GM10248 (cell line): ENCODE data around the gene XBP1.

Experiments
- CTCF ChIA-PET: fragments of 300-600 bp; sonication (Branson Sonifier 250); formaldehyde crosslinking; extraction: SDS; loops from one replicate; lab custom pipeline; 2021; ENCODE audit warnings: antibody characterized with exemption; lab: Yijun Ruan, JAX
- POLR2A ChIA-PET: fragments of 350-650 bp; sonication (Branson Sonifier 250); formaldehyde crosslinking; extraction: SDS; loops from one replicate; lab custom pipeline; 2020; ENCODE audit warnings: antibody characterized with exemption; lab: Yijun Ruan, JAX
- DNase-seq: peaks from one replicate; pipeline ENCODE4 v3.0.0; 2012; ENCODE audit errors: extremely low spot score
- TF ChIP-seq, protein P1 (sequence below): IDR thresholded peaks from 2 replicates; pipeline ENCODE4 v1.5.1; 2012; ENCODE audit warnings: mild to moderate bottlenecking, low read depth; ENCODE audit errors: extremely low read depth, missing control alignments, control extremely low read depth

Gene XBP1

DNA sequence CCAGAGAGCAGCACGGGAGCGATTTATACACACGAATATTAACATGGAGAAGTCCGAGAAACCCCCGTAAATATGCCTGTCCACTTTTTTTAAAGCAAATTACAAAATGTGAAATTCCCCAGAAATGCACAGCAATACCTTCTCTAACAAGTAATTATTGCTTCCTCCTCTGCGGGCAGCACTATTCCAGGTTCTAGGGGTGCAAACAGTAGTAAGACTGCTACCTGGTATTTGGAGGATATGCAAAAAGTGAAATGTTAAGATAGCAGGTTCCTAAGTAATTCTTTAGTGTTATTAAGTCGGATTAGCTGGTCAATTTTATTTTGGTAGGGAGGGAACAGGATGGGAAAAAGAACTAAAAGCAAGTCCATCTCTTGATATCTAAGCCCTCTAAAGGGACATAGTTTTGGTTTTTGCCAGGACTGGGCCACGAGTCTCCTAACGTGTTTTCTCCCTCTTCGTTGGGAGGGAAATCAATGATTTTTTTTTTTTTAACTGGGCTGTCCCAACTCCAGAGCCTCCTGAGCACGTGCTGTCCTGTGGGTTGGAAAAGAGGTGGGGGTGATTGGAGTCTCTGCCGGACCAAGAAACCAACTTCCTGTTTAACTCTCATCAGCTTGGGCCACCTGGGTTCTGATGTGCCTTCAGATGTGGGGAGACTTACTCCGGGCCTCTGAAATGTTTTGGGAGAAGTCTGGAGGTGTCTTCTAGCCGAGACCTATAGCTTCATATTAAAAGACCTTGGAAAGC, 1.7 kb upstream of the XBP1 start:
- TF ChIP-seq, protein P1, sequence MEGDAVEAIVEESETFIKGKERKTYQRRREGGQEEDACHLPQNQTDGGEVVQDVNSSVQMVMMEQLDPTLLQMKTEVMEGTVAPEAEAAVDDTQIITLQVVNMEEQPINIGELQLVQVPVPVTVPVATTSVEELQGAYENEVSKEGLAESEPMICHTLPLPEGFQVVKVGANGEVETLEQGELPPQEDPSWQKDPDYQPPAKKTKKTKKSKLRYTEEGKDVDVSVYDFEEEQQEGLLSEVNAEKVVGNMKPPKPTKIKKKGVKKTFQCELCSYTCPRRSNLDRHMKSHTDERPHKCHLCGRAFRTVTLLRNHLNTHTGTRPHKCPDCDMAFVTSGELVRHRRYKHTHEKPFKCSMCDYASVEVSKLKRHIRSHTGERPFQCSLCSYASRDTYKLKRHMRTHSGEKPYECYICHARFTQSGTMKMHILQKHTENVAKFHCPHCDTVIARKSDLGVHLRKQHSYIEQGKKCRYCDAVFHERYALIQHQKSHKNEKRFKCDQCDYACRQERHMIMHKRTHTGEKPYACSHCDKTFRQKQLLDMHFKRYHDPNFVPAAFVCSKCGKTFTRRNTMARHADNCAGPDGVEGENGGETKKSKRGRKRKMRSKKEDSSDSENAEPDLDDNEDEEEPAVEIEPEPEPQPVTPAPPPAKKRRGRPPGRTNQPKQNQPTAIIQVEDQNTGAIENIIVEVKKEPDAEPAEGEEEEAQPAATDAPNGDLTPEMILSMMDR, result no peak
- no peak for DNase-seq
- ChIA-PET POLR2A (interaction anchor here (0.6 to 2.9 kb wide), 8 partner anchors 9 to 122 kb away, joined by 3 to 8 read pairs (median 4); partner anchors contain the start of gene TTC28), CTCF (interaction anchor here (1.1 to 3.0 kb wide), 3 partner anchors 11 to 28 kb away, joined by 4 to 16 read pairs (median 8); no protein-coding TSS in a partner anchor)

DNA sequence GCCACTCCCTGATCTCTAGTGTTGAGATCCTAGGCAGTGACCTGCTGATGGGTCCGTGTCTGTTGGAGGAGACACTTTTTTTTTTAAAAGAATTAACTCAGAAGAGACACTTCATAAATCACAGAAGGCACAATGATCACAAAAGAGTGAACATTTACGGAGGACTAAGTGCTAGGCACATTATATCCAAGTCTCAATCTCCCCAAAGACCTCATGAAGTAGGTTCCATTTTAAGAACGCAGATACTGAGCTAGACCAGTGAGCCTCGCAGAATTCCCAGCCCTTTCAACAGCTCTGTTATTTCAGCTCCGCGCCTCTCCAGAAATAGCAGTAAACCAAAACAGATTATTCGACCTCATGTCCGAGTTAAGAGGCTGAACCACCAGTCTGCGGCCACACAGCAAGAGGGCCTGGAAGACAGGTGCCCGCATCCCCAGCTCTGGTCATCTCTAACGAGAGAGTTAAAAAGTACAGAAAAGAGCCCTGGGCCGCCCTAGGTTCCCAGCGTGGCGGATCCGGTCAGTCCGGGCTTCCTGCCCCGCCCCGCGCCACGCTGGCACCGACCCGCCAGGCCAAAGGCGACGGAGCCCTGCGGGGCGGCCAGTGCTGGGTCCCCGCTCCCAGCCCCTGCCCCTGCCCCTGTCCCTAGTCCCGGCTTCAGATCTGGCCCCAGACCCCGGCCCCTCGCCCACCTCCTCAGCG, 612 bp downstream of the XBP1 start:
- POLR2A ChIA-PET, result interaction anchor here (0.8 to 2.3 kb wide), 13 partner anchors 7 to 199 kb away, joined by 3 to 12 read pairs (median 3); partner anchors contain the start of gene CCDC117
- CTCF ChIA-PET, result interaction anchor here (0.7 to 2.4 kb wide), 9 partner anchors 8 to 32 kb away, joined by 3 to 9 read pairs (median 4); partner anchors contain the start of gene CCDC117
- TF ChIP-seq, protein P1, result no peak
- DNase-seq, result no peak

DNA sequence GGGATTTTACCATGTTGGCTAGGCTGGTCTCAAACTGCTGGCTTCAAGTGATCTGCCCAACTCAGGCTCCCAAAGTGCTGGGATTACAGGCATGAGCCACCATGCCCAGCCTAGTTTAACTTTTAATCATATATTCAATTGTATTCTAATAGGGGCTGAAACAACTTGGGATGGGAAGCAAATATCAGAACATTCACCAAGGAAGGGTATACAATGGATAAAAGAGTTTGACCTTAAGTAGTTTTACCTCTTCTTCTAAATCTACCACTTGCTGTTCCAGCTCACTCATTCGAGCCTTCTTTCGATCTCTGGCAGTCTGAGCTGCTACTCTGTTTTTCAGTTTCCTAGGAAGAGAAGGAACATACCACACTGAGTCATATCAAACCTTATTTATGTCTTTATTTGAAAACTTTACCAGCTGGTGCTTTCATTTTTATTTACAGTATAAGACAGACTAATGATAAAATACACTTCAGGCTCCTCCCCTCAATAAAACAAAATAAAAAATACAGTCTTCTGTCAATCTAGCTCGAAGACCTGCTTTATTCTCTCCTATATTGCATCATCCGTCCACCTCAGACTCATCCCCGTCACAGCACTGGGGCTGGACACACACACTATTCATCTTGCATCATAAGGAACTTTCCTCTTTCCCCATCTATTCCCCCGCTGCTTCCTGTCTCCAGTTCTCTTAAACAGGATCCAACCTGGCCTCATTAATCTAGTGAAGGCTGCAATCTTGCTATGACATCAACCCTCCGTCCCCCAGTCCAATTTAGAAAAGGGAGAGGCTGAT, 1.4 kb downstream of the XBP1 start:
- TF ChIP-seq, protein P1, result no peak
- CTCF ChIA-PET, result interaction anchor here (0.9 to 2.4 kb wide), 5 partner anchors 12 to 32 kb away, joined by 3 to 9 read pairs (median 7); partner anchors contain the start of gene CCDC117
- DNase-seq, result no peak

DNA sequence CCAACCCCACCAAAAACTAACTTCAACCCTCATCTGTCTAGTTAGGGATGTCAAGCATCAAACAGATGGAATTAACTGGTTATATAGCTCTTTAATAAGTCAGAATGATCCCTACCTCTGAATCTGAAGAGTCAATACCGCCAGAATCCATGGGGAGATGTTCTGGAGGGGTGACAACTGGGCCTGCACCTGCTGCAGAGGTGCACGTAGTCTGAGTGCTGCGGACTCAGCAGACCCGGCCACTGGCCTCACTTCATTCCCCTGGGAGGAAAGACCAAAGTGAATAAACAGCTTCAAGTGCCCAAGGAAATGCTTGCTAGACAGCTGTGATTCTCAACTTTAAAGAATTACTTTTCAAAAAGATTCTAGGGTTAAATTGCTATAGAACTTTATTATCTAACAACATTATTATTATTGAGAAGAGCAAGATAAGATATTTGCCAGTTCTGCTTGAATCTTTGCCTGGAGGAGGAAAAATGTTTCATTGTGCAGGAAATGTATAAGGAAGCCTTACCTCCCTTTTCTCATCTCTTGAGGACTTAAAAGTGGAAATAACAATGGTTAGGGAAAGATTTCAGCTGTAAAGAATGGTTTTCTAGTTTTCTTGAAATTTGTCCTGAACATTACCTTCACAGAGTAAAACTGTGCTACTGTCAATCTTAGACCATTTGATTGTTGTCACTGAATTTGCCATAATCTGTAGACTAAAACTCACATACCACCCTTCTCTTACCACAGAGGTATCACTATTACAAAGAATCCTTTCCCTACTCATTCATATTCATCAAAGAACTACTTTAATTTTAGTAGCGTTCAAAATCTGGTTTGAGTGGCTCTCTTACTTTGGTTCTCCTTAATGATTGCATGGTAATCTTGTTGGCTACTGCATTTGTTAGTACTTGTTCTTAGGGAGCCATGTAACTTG, 4.2 kb downstream of the XBP1 start:
- CTCF ChIA-PET, result interaction anchor here (0.8 to 1.6 kb wide), 6 partner anchors 17 to 196 kb away, joined by 3 to 6 read pairs (median 3); partner anchors contain the start of gene CCDC117
- DNase-seq, result no peak
- POLR2A ChIA-PET, result interaction anchor here (0.8 to 0.9 kb wide), 2 partner anchors 12 to 23 kb away, joined by 3 read pairs; partner anchors contain the start of gene CCDC117
- TF ChIP-seq, protein P1, result no peak

More for the DNA sequence above, 1.4 kb downstream of the XBP1 start:
- POLR2A ChIA-PET, result interaction anchor here (0.6 to 2.3 kb wide), 6 partner anchors 13 to 725 kb away, joined by 6 to 12 read pairs (median 8); partner anchors contain the start of gene CCDC117

DNA sequence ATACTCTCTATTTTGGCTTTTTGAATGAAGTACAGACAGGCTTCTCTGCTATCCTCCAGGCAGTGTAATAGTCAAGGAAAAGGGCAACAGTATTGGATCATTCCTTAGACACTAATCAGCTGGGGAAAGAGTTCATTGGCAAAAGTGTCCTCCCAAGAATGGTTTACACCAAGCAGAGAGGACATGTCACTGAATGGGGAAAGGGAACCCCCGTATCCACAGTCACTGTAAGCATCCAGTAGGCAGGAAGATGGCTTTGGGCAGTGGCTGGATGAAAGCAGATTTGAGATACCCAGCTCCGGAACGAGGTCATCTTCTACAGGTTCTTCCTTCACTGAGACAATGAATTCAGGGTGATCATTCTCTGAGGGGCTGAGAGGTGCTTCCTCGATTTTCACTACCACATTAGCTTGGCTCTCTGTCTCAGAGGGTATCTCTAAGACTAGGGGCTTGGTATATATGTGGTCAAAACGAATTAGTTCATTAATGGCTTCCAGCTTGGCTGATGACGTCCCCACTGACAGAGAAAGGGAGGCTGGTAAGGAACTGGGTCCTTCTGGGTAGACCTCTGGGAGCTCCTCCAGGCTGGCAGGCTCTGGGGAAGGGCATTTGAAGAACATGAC, 5.2 kb downstream of the XBP1 start:
- TF ChIP-seq, protein P1, result no peak
- ChIA-PET POLR2A (interaction anchor here (0.9 kb wide), 2 partner anchors 11 to 22 kb away, joined by 3 read pairs; no protein-coding TSS in a partner anchor), CTCF (interaction anchor here (0.8 to 1.6 kb wide), 10 partner anchors 8 to 195 kb away, joined by 3 to 6 read pairs (median 3); partner anchors contain the start of gene CCDC117)
- no peak for DNase-seq
